ENCODE results near the gene S100A9. TPM values are rescaled to one million over a fixed set of nuclear protein-coding genes. Genes with fewer than 3 reads are reported as not detected.

The S100A9 gene
- total and polyA plus RNA-seq, 9 donors: 8.8 to 96.3 (median 33.2) TPM

GRCh38 chr1:153401461-153401860 lies 43.8 kb downstream of the S100A9 start:
- H3K4me1 ChIP-seq (ENCODE audit: insufficient read depth): no peaks in the 10 kb centered on the region
- no peaks in the 10 kb centered on the region for H3K27me3 ChIP-seq
- no peak overlapping the region for H3K4me3 ChIP-seq
- no peak for DNase-seq
- 88 to 90% (median 90%) methylated on average over 9 of the region's 9 CpGs for WGBS, 3 donors
- no peaks in the 10 kb centered on the region for H3K36me3 ChIP-seq
- H3K27ac ChIP-seq: no peak overlapping the region
- no peak for TF ChIP-seq POLR2A (IDR thresholded peaks at IDR 0.05)
- no peak for TF ChIP-seq CTCF (IDR thresholded peaks at IDR 0.05)
- no peak for TF ChIP-seq EP300 (IDR thresholded peaks at IDR 0.05)
- intact Hi-C loops (cut with DNase I): no loop called here
- H3K9me3 ChIP-seq: no peaks in the 10 kb centered on the region

- Histone ChIP-seq H3K4me3 (no peak overlapping the region), H3K9me3 (no peaks in the 10 kb centered on the region), H3K4me1 (ENCODE audit: insufficient read depth) (no peaks in the 10 kb centered on the region), H3K27me3 (no peaks in the 10 kb centered on the region), H3K36me3 (no peaks in the 10 kb centered on the region), H3K27ac (no peak overlapping the region)
- TF ChIP-seq POLR2A (IDR thresholded peaks at IDR 0.05): no peak
- no peak for TF ChIP-seq CTCF (IDR thresholded peaks at IDR 0.05)
- TF ChIP-seq EP300 (IDR thresholded peaks at IDR 0.05): no peak
- intact Hi-C loops (cut with DNase I): no loop called here
- DNase-seq: no peak
- 56 to 66% (median 66%) methylated on average over 2 of the region's 2 CpGs for WGBS, 3 donors
Observed at GRCh38 chr1:153402226-153402625, 44.6 kb downstream of the S100A9 start.

- no peak overlapping the region for H3K27ac ChIP-seq
- no peak for TF ChIP-seq CTCF (IDR thresholded peaks at IDR 0.05)
- TF ChIP-seq POLR2A (IDR thresholded peaks at IDR 0.05): no peak
- TF ChIP-seq EP300 (IDR thresholded peaks at IDR 0.05): no peak
- 72 to 84% (median 82%) methylated on average over 11 of the region's 11 CpGs for WGBS, 3 donors
- H3K4me3 ChIP-seq: no peak overlapping the region
- H3K9me3 ChIP-seq: no peaks in the 10 kb centered on the region
- intact Hi-C loops (cut with DNase I): no loop called here
- no peaks in the 10 kb centered on the region for H3K4me1 ChIP-seq (ENCODE audit: insufficient read depth)
- no peak for DNase-seq
- no peaks in the 10 kb centered on the region for H3K27me3 ChIP-seq
- H3K36me3 ChIP-seq: no peaks in the 10 kb centered on the region
Observed at GRCh38 chr1:153403421-153404085, 45.9 kb downstream of the S100A9 start.

- intact Hi-C loops (cut with DNase I): no loop called here
- TF ChIP-seq CTCF (IDR thresholded peaks at IDR 0.05) (no peak), POLR2A (IDR thresholded peaks at IDR 0.05) (no peak)
- DNase-seq: no peak
- Histone ChIP-seq H3K4me1 (ENCODE audit: insufficient read depth) (no peaks in the 10 kb centered on the region), H3K4me3 (no peak overlapping the region), H3K36me3 (no peaks in the 10 kb centered on the region), H3K27me3 (no peaks in the 10 kb centered on the region), H3K27ac (no peak overlapping the region), H3K9me3 (no peaks in the 10 kb centered on the region)
- WGBS, 3 donors: 69 to 75% (median 69%) methylated on average over 7 of the region's 7 CpGs
Observed at GRCh38 chr1:153404086-153404635, 46.5 kb downstream of the S100A9 start.

Data from ovary (tissue), 9 donors.